Epithelial cell of proximal tubule (primary cell): Measurements from ENCODE around the gene ANKRD13A. TPM values are rescaled to one million over a fixed set of nuclear protein-coding genes. Genes with fewer than 3 reads are reported as not detected.

Experiments
- DNase-seq: peaks from one replicate; pipeline ENCODE4 v3.0.0-alpha.2; 2011; ENCODE audit warnings: low read depth
- H3K4me3 ChIP-seq: 2 replicates; pipeline ENCODE4 v1.5.1; 2011; ENCODE audit warnings: low read depth, mild to moderate bottlenecking, low read length
- CTCF ChIP-seq: conservative IDR thresholded peaks from 2 replicates; pipeline ENCODE4 v1.5.1; 2012; ENCODE audit warnings: low read depth, mild to moderate bottlenecking, low read length
- total RNA-seq: library from RNA; depleted of rRNA; stranded (reverse); fragments of >200 nt; gene quantifications from 2 replicates; pipeline ENCODE4 v1.2.3, GENCODE V29; 2015

ANKRD13A gene
- total RNA-seq, 1 donor from 2014 or later: 43.8 TPM

- no peak for TF ChIP-seq CTCF
- DNase-seq: no peak
Observed at GRCh38 chr12:109963743-109964429, 35.3 kb upstream of the ANKRD13A start.

GRCh38 chr12:109966546-109966945 lies 32.7 kb upstream of the ANKRD13A start:
- no peak for DNase-seq
- no peak for TF ChIP-seq CTCF

More at GRCh38 chr12:109963743-109964429, 35.3 kb upstream of the ANKRD13A start:
- H3K4me3 ChIP-seq: no peak overlapping the region

GRCh38 chr12:109967383-109968031 lies 31.7 kb upstream of the ANKRD13A start:
- no peak overlapping the region for H3K4me3 ChIP-seq
- DNase-seq: no peak
- TF ChIP-seq CTCF: no peak

More at GRCh38 chr12:109966546-109966945, 32.7 kb upstream of the ANKRD13A start:
- no peak overlapping the region for H3K4me3 ChIP-seq

GRCh38 chr12:109968032-109968420 lies 31.2 kb upstream of the ANKRD13A start:
- TF ChIP-seq CTCF: no peak
- DNase-seq: no peak
- H3K4me3 ChIP-seq: no peak overlapping the region

GRCh38 chr12:109968801-109969200 lies 30.4 kb upstream of the ANKRD13A start:
- no peak for DNase-seq
- no peak for TF ChIP-seq CTCF
- H3K4me3 ChIP-seq: no peak overlapping the region

GRCh38 chr12:109972821-109973220 lies 26.4 kb upstream of the ANKRD13A start:
- H3K4me3 ChIP-seq: no peak overlapping the region
- DNase-seq: no peak
- TF ChIP-seq CTCF: no peak
